GM12864 (cell line): ENCODE results near the gene DDX17.

Experiments used
- DNase-seq: peaks from one replicate; pipeline ENCODE4 v3.0.0-alpha.2; 2011; ENCODE audit warnings: low read depth
- H3K4me3 ChIP-seq: 2 replicates; pipeline ENCODE4 v1.5.1; 2011; ENCODE audit warnings: mild to moderate bottlenecking, low read depth, low read length, control low read depth
- TF ChIP-seq, protein P1 (sequence below): IDR thresholded peaks from 2 replicates; pipeline ENCODE4 v1.5.1; 2011; ENCODE audit warnings: low read depth, mild to moderate bottlenecking, moderate library complexity, low read length, control low read depth, inconsistent platforms; ENCODE audit errors: missing control alignments

DDX17 gene

DNA sequence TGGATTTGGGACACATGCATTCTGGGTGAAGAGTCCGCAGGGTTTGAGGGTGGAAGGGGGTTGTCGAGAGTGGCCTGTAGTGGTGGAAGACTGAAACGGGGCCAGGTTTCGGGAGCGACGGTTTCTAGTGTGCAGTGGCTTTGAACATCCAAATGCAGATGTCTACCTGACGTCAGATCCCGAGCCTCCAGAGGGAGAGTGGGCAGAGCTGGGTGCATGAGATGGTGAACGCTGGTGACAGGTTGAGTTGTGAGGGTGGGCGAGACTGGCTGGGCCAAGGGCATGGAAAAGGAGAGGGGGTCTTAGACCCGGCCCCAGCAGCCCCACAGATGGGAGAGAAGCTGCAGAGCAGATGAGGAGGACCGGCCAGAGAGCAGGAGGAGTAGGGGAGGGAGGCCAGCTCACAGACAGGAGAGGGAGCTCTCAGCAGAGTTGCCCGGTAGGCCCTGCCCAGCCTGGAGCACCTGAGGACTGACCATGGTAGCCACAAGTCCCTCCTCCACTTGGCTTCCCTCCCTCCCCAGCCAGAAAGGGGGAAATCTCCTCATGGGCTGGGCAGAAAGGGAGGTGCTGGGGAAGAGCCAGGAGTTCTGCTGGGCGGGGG, 65.3 kb downstream of the DDX17 start:
- H3K4me3 ChIP-seq: no peak overlapping the region
- TF ChIP-seq, protein P1, sequence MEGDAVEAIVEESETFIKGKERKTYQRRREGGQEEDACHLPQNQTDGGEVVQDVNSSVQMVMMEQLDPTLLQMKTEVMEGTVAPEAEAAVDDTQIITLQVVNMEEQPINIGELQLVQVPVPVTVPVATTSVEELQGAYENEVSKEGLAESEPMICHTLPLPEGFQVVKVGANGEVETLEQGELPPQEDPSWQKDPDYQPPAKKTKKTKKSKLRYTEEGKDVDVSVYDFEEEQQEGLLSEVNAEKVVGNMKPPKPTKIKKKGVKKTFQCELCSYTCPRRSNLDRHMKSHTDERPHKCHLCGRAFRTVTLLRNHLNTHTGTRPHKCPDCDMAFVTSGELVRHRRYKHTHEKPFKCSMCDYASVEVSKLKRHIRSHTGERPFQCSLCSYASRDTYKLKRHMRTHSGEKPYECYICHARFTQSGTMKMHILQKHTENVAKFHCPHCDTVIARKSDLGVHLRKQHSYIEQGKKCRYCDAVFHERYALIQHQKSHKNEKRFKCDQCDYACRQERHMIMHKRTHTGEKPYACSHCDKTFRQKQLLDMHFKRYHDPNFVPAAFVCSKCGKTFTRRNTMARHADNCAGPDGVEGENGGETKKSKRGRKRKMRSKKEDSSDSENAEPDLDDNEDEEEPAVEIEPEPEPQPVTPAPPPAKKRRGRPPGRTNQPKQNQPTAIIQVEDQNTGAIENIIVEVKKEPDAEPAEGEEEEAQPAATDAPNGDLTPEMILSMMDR: no peak
- no peak for DNase-seq

DNA sequence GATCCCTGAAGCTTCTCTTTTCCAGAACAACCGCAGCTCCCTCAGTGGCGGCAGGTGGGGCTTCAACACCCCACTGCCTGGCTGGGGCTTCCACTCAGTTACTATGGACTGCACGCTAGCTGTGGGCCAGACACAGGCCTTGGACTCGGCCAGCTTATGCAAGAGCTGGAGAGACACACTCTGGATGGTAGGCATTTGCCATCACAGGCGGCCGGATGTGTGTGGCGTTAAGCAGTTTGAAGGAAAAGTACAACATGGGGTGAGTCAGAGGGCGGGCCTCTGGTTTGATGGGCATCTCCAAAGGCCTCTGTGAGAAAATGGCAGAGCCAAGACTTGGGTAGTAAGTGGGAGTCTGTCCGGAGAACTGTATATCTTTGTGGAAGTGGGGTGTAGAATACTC, 68.7 kb downstream of the DDX17 start:
- TF ChIP-seq, protein P1: no peak
- DNase-seq: no peak
- H3K4me3 ChIP-seq: no peak overlapping the region

DNA sequence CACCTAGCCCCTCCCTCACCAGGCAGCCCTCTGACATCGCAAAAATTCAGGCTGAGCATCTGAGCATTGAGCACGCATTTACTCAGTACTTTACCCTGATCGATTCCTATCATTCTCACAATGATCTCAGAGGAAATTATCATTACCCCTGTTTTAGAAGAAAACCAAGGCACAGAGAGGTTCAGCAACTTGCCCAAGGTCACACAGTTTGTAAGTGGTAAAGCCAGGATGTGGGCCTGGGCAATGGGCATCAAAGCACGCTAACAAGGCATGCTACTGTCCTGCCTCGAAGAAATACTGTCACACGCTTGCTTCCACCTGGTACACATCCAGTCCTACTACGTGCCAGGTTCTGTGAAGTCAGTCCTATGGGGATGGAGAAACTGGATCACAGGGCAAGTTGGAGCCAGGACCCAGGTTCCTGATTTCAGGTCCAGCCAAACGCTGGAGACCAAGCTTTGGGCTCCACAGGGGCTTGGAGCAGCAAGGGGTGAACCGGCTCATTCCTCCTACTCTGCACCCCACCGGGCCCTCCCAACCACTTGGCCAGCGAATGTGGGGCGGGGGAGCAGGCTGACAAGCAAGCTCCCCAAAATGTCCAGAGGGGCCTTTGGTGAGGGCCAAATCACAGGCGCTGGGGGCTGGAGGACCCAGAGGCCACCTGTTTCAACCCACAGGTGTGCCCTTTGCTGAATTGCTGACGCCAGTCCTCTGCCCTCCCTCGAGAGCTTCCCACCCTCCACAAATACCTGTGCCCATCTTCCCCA, 69.3 kb downstream of the DDX17 start:
- TF ChIP-seq, protein P1: no peak
- no peak for DNase-seq
- H3K4me3 ChIP-seq: no peak overlapping the region

DNA sequence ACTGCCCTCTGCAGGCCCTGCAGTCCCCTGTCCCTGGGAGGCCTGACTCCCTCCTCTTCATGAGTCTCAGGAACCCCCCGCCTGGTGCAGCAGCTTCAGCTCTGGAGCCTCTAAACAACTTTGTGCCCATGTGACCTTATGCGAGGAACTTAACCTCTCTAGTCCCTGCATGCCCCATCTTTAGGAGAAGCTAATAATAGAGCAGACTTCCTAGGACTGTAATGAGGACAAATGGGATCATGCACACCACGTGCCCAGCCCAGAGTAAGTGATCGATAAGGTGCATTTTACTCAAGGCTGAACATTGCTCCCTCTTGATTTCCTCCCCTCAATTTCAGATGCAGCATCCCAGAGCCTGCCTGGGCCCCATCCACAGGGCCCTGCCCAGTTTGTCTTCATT, 70.1 kb downstream of the DDX17 start:
- TF ChIP-seq, protein P1: no peak
- no peak overlapping the region for H3K4me3 ChIP-seq
- DNase-seq: no peak

DNA sequence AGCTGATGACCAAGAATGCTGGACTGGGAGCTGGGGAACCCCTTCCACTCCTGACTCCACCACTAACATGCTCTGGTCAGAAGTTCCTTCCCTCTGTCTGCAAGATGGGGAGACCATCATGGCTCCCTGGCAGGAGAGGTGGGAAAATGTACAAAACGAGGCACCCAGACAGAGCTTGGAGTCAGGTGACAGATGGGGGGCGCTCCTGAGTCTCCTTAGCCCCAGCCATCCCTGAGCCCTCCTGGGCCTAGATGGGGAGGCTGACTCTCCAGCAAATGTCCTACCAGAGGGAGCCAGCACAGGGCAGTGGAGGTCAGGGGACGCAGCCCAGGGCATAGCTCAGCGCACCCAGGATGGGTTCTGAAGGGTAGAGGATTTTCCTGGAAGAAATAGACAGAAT, 71.1 kb downstream of the DDX17 start:
- H3K4me3 ChIP-seq: no peak overlapping the region
- DNase-seq: no peak
- TF ChIP-seq, protein P1: no peak

DNA sequence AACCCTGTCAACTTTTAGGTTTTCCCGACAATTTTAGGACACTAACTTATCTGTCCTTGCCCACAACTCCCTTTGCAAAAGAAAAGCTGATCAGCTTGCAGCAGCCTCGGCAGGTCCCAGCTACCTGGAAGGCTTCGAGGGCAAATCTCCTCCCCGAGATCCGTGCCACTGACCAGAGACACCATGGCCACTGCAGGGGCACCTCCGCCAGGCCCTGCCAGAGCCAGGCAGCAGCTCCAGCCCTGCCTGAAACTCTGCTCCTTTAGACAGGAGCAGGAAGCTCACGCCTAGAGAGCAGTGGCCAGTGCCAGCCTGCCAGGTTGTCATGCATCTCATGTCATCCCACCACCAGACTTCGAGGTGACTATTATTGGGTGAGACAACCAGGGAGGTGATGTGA, 72.2 kb downstream of the DDX17 start:
- no peak for DNase-seq
- no peak overlapping the region for H3K4me3 ChIP-seq
- TF ChIP-seq, protein P1: no peak
